Measurements from ENCODE around the gene DCLK1.

- TF ChIP-seq POLR2A (IDR thresholded peaks at IDR 0.05; ENCODE audit: low read length) (no peak), GATA1 (IDR thresholded peaks at IDR 0.05; ENCODE audit: low read depth, low read length) (no peak)
Measured at GRCh38 chr13:35871561-35871960, 259.6 kb downstream of the DCLK1 start.

Measured in erythroblast (primary cell).